ENCODE results near the gene RPL7A.
"Not testable (repeated sequence)": the region's sequence is repeated elsewhere in the genome, so short reads cannot be mapped to it uniquely, and the experiment has no call there.

The RPL7A gene

GRCh38 chr9:133327834-133328484 is 20.1 kb upstream of the RPL7A start:
- Histone ChIP-seq H3K9ac (ENCODE audit: low read length in 5 of 5) (no peak overlapping the region), H3K27ac (ENCODE audit: low read depth, low read length) (no peak overlapping the region), H3K9me3 (ENCODE audit: control insufficient read depth in 5 of 5, low read length in 5 of 5) (no peaks in the 10 kb centered on the region), H3K4me3 (ENCODE audit: low read depth in 1 of 5, low read length in 5 of 5) (no peak overlapping the region), H3K27me3 (ENCODE audit: control insufficient read depth in 5 of 5, insufficient read depth in 4 of 5, low read length in 5 of 5) (no peaks in the 10 kb centered on the region), H3K4me1 (ENCODE audit: control insufficient read depth in 5 of 5, insufficient read depth in 5 of 5, low read length in 5 of 5) (no peaks in the 10 kb centered on the region), H3K36me3 (ENCODE audit: control insufficient read depth in 5 of 5, insufficient read depth in 5 of 5, low read length in 5 of 5) (peaks cover 4 to 32% (median 25%) of the 10 kb centered on the region in 5 donors)

GRCh38 chr9:133329306-133330156 is 18.5 kb upstream of the RPL7A start:
- not testable (repeated sequence) for H3K9ac ChIP-seq (ENCODE audit: low read length in 5 of 5); H3K4me3 ChIP-seq (ENCODE audit: low read depth in 1 of 5, low read length in 5 of 5); H3K9me3 ChIP-seq (ENCODE audit: control insufficient read depth in 5 of 5, low read length in 5 of 5); H3K27ac ChIP-seq (ENCODE audit: low read depth, low read length); H3K4me1 ChIP-seq (ENCODE audit: control insufficient read depth in 5 of 5, insufficient read depth in 5 of 5, low read length in 5 of 5); H3K27me3 ChIP-seq (ENCODE audit: control insufficient read depth in 5 of 5, insufficient read depth in 4 of 5, low read length in 5 of 5)
- peaks cover 4 to 48% (median 41%) of the 10 kb centered on the region in 5 donors for H3K36me3 ChIP-seq (ENCODE audit: control insufficient read depth in 5 of 5, insufficient read depth in 5 of 5, low read length in 5 of 5)

- H3K36me3 ChIP-seq (ENCODE audit: control insufficient read depth in 5 of 5, insufficient read depth in 5 of 5, low read length in 5 of 5) = peaks cover 4 to 48% (median 42%) of the 10 kb centered on the region in 5 donors
- no peaks in the 10 kb centered on the region for H3K9me3 ChIP-seq (ENCODE audit: control insufficient read depth in 5 of 5, low read length in 5 of 5)
- no peak overlapping the region for H3K4me3 ChIP-seq (ENCODE audit: low read depth in 1 of 5, low read length in 5 of 5)
Measured at GRCh38 chr9:133331221-133331620, 16.8 kb upstream of the RPL7A start.

GRCh38 chr9:133331641-133332380 is 16.2 kb upstream of the RPL7A start:
- Histone ChIP-seq H3K27me3 (ENCODE audit: control insufficient read depth in 5 of 5, insufficient read depth in 4 of 5, low read length in 5 of 5) (no peaks in the 10 kb centered on the region), H3K36me3 (ENCODE audit: control insufficient read depth in 5 of 5, insufficient read depth in 5 of 5, low read length in 5 of 5) (peaks cover 4 to 48% (median 42%) of the 10 kb centered on the region in 5 donors), H3K27ac (ENCODE audit: low read depth, low read length) (no peak overlapping the region), H3K9me3 (ENCODE audit: control insufficient read depth in 5 of 5, low read length in 5 of 5) (no peaks in the 10 kb centered on the region), H3K4me1 (ENCODE audit: control insufficient read depth in 5 of 5, insufficient read depth in 5 of 5, low read length in 5 of 5) (peaks cover 3 to 22% (median 20%) of the 10 kb centered on the region in 5 donors), H3K9ac (ENCODE audit: low read length in 5 of 5) (no peak overlapping the region), H3K4me3 (ENCODE audit: low read depth in 1 of 5, low read length in 5 of 5) (no peak overlapping the region)

More at GRCh38 chr9:133331221-133331620, 16.8 kb upstream of the RPL7A start:
- no peak overlapping the region for H3K9ac ChIP-seq (ENCODE audit: low read length in 5 of 5)
- no peak overlapping the region for H3K27ac ChIP-seq (ENCODE audit: low read depth, low read length)
- no peaks in the 10 kb centered on the region for H3K27me3 ChIP-seq (ENCODE audit: control insufficient read depth in 5 of 5, insufficient read depth in 4 of 5, low read length in 5 of 5)
- H3K4me1 ChIP-seq (ENCODE audit: control insufficient read depth in 5 of 5, insufficient read depth in 5 of 5, low read length in 5 of 5) = peaks cover 3 to 17% (median 14%) of the 10 kb centered on the region in 5 donors

- no peak overlapping the region for H3K4me3 ChIP-seq (ENCODE audit: low read depth in 1 of 5, low read length in 5 of 5)
- no peaks in the 10 kb centered on the region for H3K9me3 ChIP-seq (ENCODE audit: control insufficient read depth in 5 of 5, low read length in 5 of 5)
- peaks cover 3 to 23% (median 21%) of the 10 kb centered on the region in 5 donors for H3K4me1 ChIP-seq (ENCODE audit: control insufficient read depth in 5 of 5, insufficient read depth in 5 of 5, low read length in 5 of 5)
- H3K27me3 ChIP-seq (ENCODE audit: control insufficient read depth in 5 of 5, insufficient read depth in 4 of 5, low read length in 5 of 5) = no peaks in the 10 kb centered on the region
- no peak overlapping the region for H3K9ac ChIP-seq (ENCODE audit: low read length in 5 of 5)
- no peak overlapping the region for H3K27ac ChIP-seq (ENCODE audit: low read depth, low read length)
- H3K36me3 ChIP-seq (ENCODE audit: control insufficient read depth in 5 of 5, insufficient read depth in 5 of 5, low read length in 5 of 5) = peaks cover 4 to 48% (median 42%) of the 10 kb centered on the region in 5 donors
Measured at GRCh38 chr9:133332381-133332730, 15.7 kb upstream of the RPL7A start.

GRCh38 chr9:133333011-133333410 is 15.0 kb upstream of the RPL7A start:
- Histone ChIP-seq H3K9me3 (ENCODE audit: control insufficient read depth in 5 of 5, low read length in 5 of 5) (no peaks in the 10 kb centered on the region), H3K36me3 (ENCODE audit: control insufficient read depth in 5 of 5, insufficient read depth in 5 of 5, low read length in 5 of 5) (peaks cover 4 to 48% (median 42%) of the 10 kb centered on the region in 5 donors), H3K4me3 (ENCODE audit: low read depth in 1 of 5, low read length in 5 of 5) (no peak overlapping the region), H3K27ac (ENCODE audit: low read depth, low read length) (no peak overlapping the region), H3K9ac (ENCODE audit: low read length in 5 of 5) (no peak overlapping the region), H3K4me1 (ENCODE audit: control insufficient read depth in 5 of 5, insufficient read depth in 5 of 5, low read length in 5 of 5) (peaks cover 3 to 23% (median 21%) of the 10 kb centered on the region in 5 donors), H3K27me3 (ENCODE audit: control insufficient read depth in 5 of 5, insufficient read depth in 4 of 5, low read length in 5 of 5) (no peaks in the 10 kb centered on the region)

- Histone ChIP-seq H3K4me1 (ENCODE audit: control insufficient read depth in 5 of 5, insufficient read depth in 5 of 5, low read length in 5 of 5) (peaks cover 3 to 23% (median 21%) of the 10 kb centered on the region in 5 donors), H3K27ac (ENCODE audit: low read depth, low read length) (no peak overlapping the region), H3K9me3 (ENCODE audit: control insufficient read depth in 5 of 5, low read length in 5 of 5) (no peaks in the 10 kb centered on the region), H3K36me3 (ENCODE audit: control insufficient read depth in 5 of 5, insufficient read depth in 5 of 5, low read length in 5 of 5) (peaks cover 4 to 48% (median 42%) of the 10 kb centered on the region in 5 donors), H3K4me3 (ENCODE audit: low read depth in 1 of 5, low read length in 5 of 5) (no peak overlapping the region), H3K9ac (ENCODE audit: low read length in 5 of 5) (peak overlapping the region in 1 of 5 donors; percentile 30), H3K27me3 (ENCODE audit: control insufficient read depth in 5 of 5, insufficient read depth in 4 of 5, low read length in 5 of 5) (no peaks in the 10 kb centered on the region)
Measured at GRCh38 chr9:133333566-133333965, 14.5 kb upstream of the RPL7A start.

- H3K4me3 ChIP-seq (ENCODE audit: low read depth in 1 of 5, low read length in 5 of 5) = no peak overlapping the region
Measured at GRCh38 chr9:133334161-133334560, 13.9 kb upstream of the RPL7A start.

GRCh38 chr9:133334888-133335287 is 13.1 kb upstream of the RPL7A start:
- Histone ChIP-seq H3K4me1 (ENCODE audit: control insufficient read depth in 5 of 5, insufficient read depth in 5 of 5, low read length in 5 of 5) (peaks cover 3 to 36% (median 30%) of the 10 kb centered on the region in 5 donors), H3K36me3 (ENCODE audit: control insufficient read depth in 5 of 5, insufficient read depth in 5 of 5, low read length in 5 of 5) (peaks cover 4 to 56% (median 47%) of the 10 kb centered on the region in 5 donors), H3K4me3 (ENCODE audit: low read depth in 1 of 5, low read length in 5 of 5) (peak overlapping the region in 3 of 5 donors; percentile 86 to 90 (median 89)), H3K9ac (ENCODE audit: low read length in 5 of 5) (peak overlapping the region in 3 of 5 donors; percentile 1 to 90 (median 84))
- H3K27me3 ChIP-seq (ENCODE audit: control insufficient read depth in 5 of 5, insufficient read depth in 4 of 5, low read length in 5 of 5); H3K27ac ChIP-seq (ENCODE audit: low read depth, low read length); H3K9me3 ChIP-seq (ENCODE audit: control insufficient read depth in 5 of 5, low read length in 5 of 5): not testable (repeated sequence)

More at GRCh38 chr9:133334161-133334560, 13.9 kb upstream of the RPL7A start:
- Histone ChIP-seq H3K9ac (ENCODE audit: low read length in 5 of 5) (no peak overlapping the region), H3K9me3 (ENCODE audit: control insufficient read depth in 5 of 5, low read length in 5 of 5) (no peaks in the 10 kb centered on the region), H3K36me3 (ENCODE audit: control insufficient read depth in 5 of 5, insufficient read depth in 5 of 5, low read length in 5 of 5) (peaks cover 4 to 51% (median 43%) of the 10 kb centered on the region in 5 donors), H3K27ac (ENCODE audit: low read depth, low read length) (no peak overlapping the region), H3K4me1 (ENCODE audit: control insufficient read depth in 5 of 5, insufficient read depth in 5 of 5, low read length in 5 of 5) (peaks cover 3 to 29% (median 26%) of the 10 kb centered on the region in 5 donors), H3K27me3 (ENCODE audit: control insufficient read depth in 5 of 5, insufficient read depth in 4 of 5, low read length in 5 of 5) (no peaks in the 10 kb centered on the region)

Data from subcutaneous abdominal adipose tissue (tissue), 5 donors.